Osteocyte (in vitro differentiated cells): ENCODE data around the gene OTUB2. TPM values are rescaled to one million over a fixed set of nuclear protein-coding genes. Genes with fewer than 3 reads are reported as not detected.

Experiments
- DNase-seq: peaks from one replicate; pipeline ENCODE4 v3.0.0; 2021; ENCODE audit warnings: mixed read lengths; ENCODE audit not compliant: unreplicated experiment; ENCODE audit errors: extremely low spot score
- H3K27ac Mint-ChIP-seq: one replicate; pipeline ENCODE4 v1.8.0; 2021; ENCODE audit warnings: mild to moderate bottlenecking, mixed read lengths; ENCODE audit not compliant: unreplicated experiment
- H3K27me3 Mint-ChIP-seq: one replicate; pipeline ENCODE4 v1.8.0; 2021; ENCODE audit warnings: mixed read lengths; ENCODE audit not compliant: unreplicated experiment
- H3K36me3 Mint-ChIP-seq: one replicate; pipeline ENCODE4 v1.8.0; 2021; ENCODE audit warnings: mixed read lengths; ENCODE audit not compliant: unreplicated experiment
- H3K4me1 Mint-ChIP-seq: one replicate; pipeline ENCODE4 v1.8.0; 2021; ENCODE audit warnings: mixed read lengths; ENCODE audit not compliant: unreplicated experiment
- H3K4me3 Mint-ChIP-seq: one replicate; pipeline ENCODE4 v1.8.0; 2021; ENCODE audit warnings: mild to moderate bottlenecking, moderate library complexity, mixed read lengths; ENCODE audit not compliant: unreplicated experiment
- H3K9me3 Mint-ChIP-seq: one replicate; pipeline ENCODE4 v1.8.0; 2021; ENCODE audit warnings: mixed read lengths; ENCODE audit not compliant: unreplicated experiment
- total RNA-seq: library from RNA; stranded (reverse); gene quantifications from 2 replicates; pipeline ENCODE4 v1.2.1, GENCODE V29; 2021
- TF ChIP-seq, protein P1 (sequence below): fragments of 200-600 bp; sonication (generic); IDR thresholded peaks from 2 replicates; pipeline ENCODE4 v1.5.0; 2021; ENCODE audit warnings: antibody characterized with exemption, mild to moderate bottlenecking, moderate library complexity

The OTUB2 gene
- total RNA-seq, 1 donor from 2014 or later, result 1.3 TPM

DNA sequence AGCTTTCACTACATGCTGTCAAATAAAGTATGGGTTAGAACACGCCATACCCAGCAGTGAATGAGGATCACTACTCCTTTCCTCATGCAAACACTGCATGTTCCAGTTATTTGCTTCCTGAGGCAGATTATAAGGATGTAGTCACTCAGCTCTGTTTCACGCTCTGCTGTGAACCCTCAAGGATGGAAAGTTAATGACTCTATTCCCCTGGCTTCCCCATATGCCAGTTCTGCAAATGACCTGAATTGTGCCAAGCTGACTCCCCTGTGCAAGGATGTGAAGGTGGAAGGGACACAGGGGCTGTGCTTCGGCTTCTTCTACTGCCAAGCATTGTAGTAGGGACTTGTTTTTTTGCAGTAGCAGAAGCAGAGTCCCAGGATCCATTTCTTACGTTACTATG, 61.8 kb downstream of the OTUB2 start:
- Mint-ChIP-seq H3K4me3 (no peak overlapping the region), H3K36me3 (peaks cover 5% of the 10 kb centered on the region)
- TF ChIP-seq, protein P1, sequence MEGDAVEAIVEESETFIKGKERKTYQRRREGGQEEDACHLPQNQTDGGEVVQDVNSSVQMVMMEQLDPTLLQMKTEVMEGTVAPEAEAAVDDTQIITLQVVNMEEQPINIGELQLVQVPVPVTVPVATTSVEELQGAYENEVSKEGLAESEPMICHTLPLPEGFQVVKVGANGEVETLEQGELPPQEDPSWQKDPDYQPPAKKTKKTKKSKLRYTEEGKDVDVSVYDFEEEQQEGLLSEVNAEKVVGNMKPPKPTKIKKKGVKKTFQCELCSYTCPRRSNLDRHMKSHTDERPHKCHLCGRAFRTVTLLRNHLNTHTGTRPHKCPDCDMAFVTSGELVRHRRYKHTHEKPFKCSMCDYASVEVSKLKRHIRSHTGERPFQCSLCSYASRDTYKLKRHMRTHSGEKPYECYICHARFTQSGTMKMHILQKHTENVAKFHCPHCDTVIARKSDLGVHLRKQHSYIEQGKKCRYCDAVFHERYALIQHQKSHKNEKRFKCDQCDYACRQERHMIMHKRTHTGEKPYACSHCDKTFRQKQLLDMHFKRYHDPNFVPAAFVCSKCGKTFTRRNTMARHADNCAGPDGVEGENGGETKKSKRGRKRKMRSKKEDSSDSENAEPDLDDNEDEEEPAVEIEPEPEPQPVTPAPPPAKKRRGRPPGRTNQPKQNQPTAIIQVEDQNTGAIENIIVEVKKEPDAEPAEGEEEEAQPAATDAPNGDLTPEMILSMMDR, result no peak

DNA sequence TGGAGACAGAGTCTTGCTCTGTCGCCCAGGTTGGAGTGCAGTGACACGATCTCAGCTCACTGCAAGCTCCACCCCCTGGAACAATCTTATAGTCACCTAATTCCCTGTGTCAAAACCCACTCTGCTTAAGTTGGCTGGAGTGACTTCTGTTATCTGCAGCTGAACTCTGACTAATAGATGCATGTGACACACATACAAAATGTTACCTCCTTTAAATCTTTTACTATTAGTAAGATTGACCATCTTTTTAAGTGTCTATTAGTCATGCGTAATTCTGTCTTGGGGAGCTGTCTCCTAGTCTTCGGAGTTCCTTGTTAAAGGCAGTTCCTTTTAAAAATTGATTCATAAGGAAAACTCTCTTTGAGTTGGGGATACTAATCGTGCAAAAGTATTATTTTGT, 62.4 kb downstream of the OTUB2 start:
- TF ChIP-seq, protein P1, result no peak
- Mint-ChIP-seq H3K27me3 (no peaks in the 10 kb centered on the region), H3K4me1 (no peaks in the 10 kb centered on the region), H3K4me3 (no peak overlapping the region), H3K36me3 (peaks cover 3% of the 10 kb centered on the region), H3K27ac (no peak overlapping the region), H3K9me3 (no peaks in the 10 kb centered on the region)
- DNase-seq, result no peak

More for the DNA sequence above, 61.8 kb downstream of the OTUB2 start:
- Mint-ChIP-seq H3K4me1 (no peaks in the 10 kb centered on the region), H3K27me3 (no peaks in the 10 kb centered on the region), H3K9me3 (no peaks in the 10 kb centered on the region), H3K27ac (no peak overlapping the region)
- DNase-seq, result no peak

GRCh38 chr14:94089479-94089878, 63.3 kb downstream of the OTUB2 start:
- TF ChIP-seq, protein P1, result no peak
- DNase-seq, result no peak
- Mint-ChIP-seq H3K9me3 (no peaks in the 10 kb centered on the region), H3K4me3 (no peak overlapping the region), H3K4me1 (no peaks in the 10 kb centered on the region), H3K27me3 (no peaks in the 10 kb centered on the region), H3K27ac (no peak overlapping the region), H3K36me3 (peaks cover 3% of the 10 kb centered on the region)

DNA sequence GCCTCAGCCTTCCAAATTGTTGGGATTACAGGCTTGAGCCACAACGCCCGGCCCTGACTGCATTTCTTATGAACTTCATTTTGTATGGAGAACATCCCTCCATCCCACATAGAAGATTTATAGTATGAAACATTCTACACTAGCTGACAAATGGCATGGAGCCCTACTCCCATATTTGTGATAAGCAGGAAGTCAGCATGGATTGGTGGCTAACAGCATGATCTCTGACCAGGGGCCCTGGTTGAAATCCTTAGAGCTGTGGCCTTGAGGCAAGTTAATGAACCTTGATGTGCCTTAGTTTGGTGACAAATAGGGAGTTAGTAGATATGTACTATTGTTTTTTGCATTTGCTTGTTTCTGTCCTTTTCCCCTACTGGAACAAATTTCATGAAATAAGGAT, 67.3 kb downstream of the OTUB2 start:
- DNase-seq, result no peak
- no peak overlapping the region for H3K4me3 Mint-ChIP-seq
- H3K27ac Mint-ChIP-seq, result no peak overlapping the region
- H3K36me3 Mint-ChIP-seq, result peaks cover 9% of the 10 kb centered on the region
- H3K9me3 Mint-ChIP-seq, result no peaks in the 10 kb centered on the region
- TF ChIP-seq, protein P1, result no peak
- H3K27me3 Mint-ChIP-seq, result no peaks in the 10 kb centered on the region
- H3K4me1 Mint-ChIP-seq, result no peaks in the 10 kb centered on the region

- no peak overlapping the region for H3K4me3 Mint-ChIP-seq
- H3K36me3 Mint-ChIP-seq, result peaks cover 12% of the 10 kb centered on the region
- H3K9me3 Mint-ChIP-seq, result no peaks in the 10 kb centered on the region
- TF ChIP-seq, protein P1, result no peak
- no peak for DNase-seq
- peaks cover 5% of the 10 kb centered on the region for H3K4me1 Mint-ChIP-seq
- no peaks in the 10 kb centered on the region for H3K27me3 Mint-ChIP-seq
- no peak overlapping the region for H3K27ac Mint-ChIP-seq
These were observed 71.0 kb downstream of the OTUB2 start for GRCh38 chr14:94097091-94097490.

Other genes starting within 250 kb of the OTUB2 start
- not detected in 2 replicates for gene PRIMA1, start 237.9 kb upstream of the OTUB2 start, total RNA-seq
- gene FAM181A, start 99.0 kb upstream of the OTUB2 start, total RNA-seq, result not detected in 2 replicates
- gene ASB2, start 49.8 kb upstream of the OTUB2 start, total RNA-seq, result 0.34 and 0.38 TPM in 2 replicates
- not detected in 2 replicates for gene CCDC197, start 29.0 kb upstream of the OTUB2 start, total RNA-seq
- gene DDX24, start 54.9 kb downstream of the OTUB2 start, total RNA-seq, result 167 and 170 TPM in 2 replicates
- 25.8 and 30.0 TPM in 2 replicates for gene IFI27L1, start 55.0 kb downstream of the OTUB2 start, total RNA-seq
- 1.5 and 2.6 TPM in 2 replicates for gene IFI27, start 84.4 kb downstream of the OTUB2 start, total RNA-seq
- gene IFI27L2, start 103.3 kb downstream of the OTUB2 start, total RNA-seq, result 42.5 and 44.7 TPM in 2 replicates
- not detected in 2 replicates for gene PPP4R4, start 148.0 kb downstream of the OTUB2 start, total RNA-seq